Suprapubic skin (tissue), 4 donors: ENCODE measurements around the gene NPC1L1.

ENCODE experiments used
- EP300 ChIP-seq: sonication (generic); formaldehyde crosslinking; IDR thresholded peaks from one replicate; pipeline ENCODE4 v1.6.1; 2017; ENCODE audit warnings: antibody characterized with exemption
- POLR2A ChIP-seq, 2 donors: fragments of 450-650 bp; IDR thresholded peaks; one replicate each; pipeline ENCODE4 v1.6.1; 2017; ENCODE audit warnings: antibody characterized with exemption in 2 of 2, mild to moderate bottlenecking in 2 of 2, moderate library complexity in 2 of 2
- POLR2AphosphoS5 ChIP-seq, 3 donors: sonication (generic); formaldehyde crosslinking; IDR thresholded peaks; one replicate each; pipeline ENCODE4 v1.6.1; 2017; ENCODE audit warnings: antibody characterized with exemption in 3 of 3
- TF ChIP-seq, protein P1 (sequence below), 2 donors: fragments of 200-600 bp in 1 of 2; fragments of 450-650 bp in 1 of 2; sonication (generic) in 1 of 2; IDR thresholded peaks; one replicate each; pipeline ENCODE4 v1.5.1; 2016 to 2019; ENCODE audit warnings: antibody characterized with exemption in 2 of 2, mild to moderate bottlenecking in 1 of 2, moderate library complexity in 1 of 2

DNA sequence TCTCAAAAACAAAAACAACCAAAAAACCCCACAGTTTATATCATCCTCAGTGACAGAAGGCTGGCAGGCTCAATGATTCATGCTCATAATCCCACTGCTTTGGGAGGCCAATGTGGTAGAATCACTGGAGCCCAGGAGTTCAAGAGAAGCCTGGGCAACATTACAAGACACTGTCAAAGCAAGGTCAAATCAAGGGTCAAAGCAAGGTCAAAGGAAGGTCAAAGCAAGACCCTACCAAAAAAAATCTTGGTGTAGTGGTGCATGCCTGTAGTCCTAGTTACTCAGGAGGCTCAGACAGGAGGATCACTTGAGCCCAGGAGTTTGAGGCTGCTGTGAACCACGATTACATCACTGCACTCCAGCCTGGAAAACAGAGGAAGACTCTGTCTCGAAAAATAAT is 14.2 kb upstream of the NPC1L1 start:
- TF ChIP-seq, protein P1, sequence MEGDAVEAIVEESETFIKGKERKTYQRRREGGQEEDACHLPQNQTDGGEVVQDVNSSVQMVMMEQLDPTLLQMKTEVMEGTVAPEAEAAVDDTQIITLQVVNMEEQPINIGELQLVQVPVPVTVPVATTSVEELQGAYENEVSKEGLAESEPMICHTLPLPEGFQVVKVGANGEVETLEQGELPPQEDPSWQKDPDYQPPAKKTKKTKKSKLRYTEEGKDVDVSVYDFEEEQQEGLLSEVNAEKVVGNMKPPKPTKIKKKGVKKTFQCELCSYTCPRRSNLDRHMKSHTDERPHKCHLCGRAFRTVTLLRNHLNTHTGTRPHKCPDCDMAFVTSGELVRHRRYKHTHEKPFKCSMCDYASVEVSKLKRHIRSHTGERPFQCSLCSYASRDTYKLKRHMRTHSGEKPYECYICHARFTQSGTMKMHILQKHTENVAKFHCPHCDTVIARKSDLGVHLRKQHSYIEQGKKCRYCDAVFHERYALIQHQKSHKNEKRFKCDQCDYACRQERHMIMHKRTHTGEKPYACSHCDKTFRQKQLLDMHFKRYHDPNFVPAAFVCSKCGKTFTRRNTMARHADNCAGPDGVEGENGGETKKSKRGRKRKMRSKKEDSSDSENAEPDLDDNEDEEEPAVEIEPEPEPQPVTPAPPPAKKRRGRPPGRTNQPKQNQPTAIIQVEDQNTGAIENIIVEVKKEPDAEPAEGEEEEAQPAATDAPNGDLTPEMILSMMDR (IDR thresholded peaks at IDR 0.05) = no peak
- TF ChIP-seq POLR2A (IDR thresholded peaks at IDR 0.05) = no peak
- TF ChIP-seq POLR2AphosphoS5 (IDR thresholded peaks at IDR 0.05) = no peak
- no peak for TF ChIP-seq EP300
